ENCODE measurements around the gene ELOB. TPM values are rescaled to one million over a fixed set of nuclear protein-coding genes. Genes with fewer than 3 reads are reported as not detected.

ELOB gene
- total and polyA plus RNA-seq, 2 of the 8 experiments (the other 6 are each of a cell fraction or from before 2014, with no cell fraction given) = 237 to 1,357 TPM

- WGBS, 2 experiments (ENCODE audit: extremely low coverage in 1 of 2, insufficient coverage in 1 of 2, insufficient read length in 1 of 2, insufficient replicate concordance in 2 of 2, low coverage in 1 of 2, low lambda C conversion rate in 2 of 2, missing lambda C conversion rate in 1 of 2) = 88% methylated on average over 18 of the region's 20 CpGs; no CpG with 5 or more reads in 1 of the 2 experiments
Measured at GRCh38 chr16:2782583-2783351, 5.7 kb upstream of the ELOB start.

More at GRCh38 chr16:2782583-2783351, 5.7 kb upstream of the ELOB start:
- 0 out of 2 replicates have a peak overlapping the region, but pooled peaks have one; percentile 65 for H2AK5ac ChIP-seq (ENCODE audit: low read depth, low read length)
- no peak overlapping the region for H2BK5ac ChIP-seq (ENCODE audit: low read depth, low read length)
- DNase-seq (ENCODE audit: low read depth in 1 of 2, low spot score in 2 of 2) = no peak
- ChIA-PET POLR2A (ENCODE audit: partially characterized antibody) (interaction anchor here (0.6 to 3.7 kb wide), 6 partner anchors 9 to 522 kb away, joined by 3 to 28 read pairs (median 4); partner anchors contain the start of gene SRRM2), CTCF (ENCODE audit: partially characterized antibody) (interaction anchor here (0.9 to 2.3 kb wide), 8 partner anchors 10 to 127 kb away, joined by 3 to 7 read pairs (median 4); no protein-coding TSS in a partner anchor)
- no peak overlapping the region for H2BK15ac ChIP-seq (ENCODE audit: low read length)
- peaks cover 3% of the 10 kb centered on the region; the same call in 1 of the 2 replicates for H3K23me2 ChIP-seq (ENCODE audit: low read depth, low read length)
- no peaks in the 10 kb centered on the region for H3K9me3 ChIP-seq (ENCODE audit: insufficient read depth in 2 of 2, low read depth in 1 of 2, low read length in 1 of 2)
- TF ChIP-seq, protein P1, sequence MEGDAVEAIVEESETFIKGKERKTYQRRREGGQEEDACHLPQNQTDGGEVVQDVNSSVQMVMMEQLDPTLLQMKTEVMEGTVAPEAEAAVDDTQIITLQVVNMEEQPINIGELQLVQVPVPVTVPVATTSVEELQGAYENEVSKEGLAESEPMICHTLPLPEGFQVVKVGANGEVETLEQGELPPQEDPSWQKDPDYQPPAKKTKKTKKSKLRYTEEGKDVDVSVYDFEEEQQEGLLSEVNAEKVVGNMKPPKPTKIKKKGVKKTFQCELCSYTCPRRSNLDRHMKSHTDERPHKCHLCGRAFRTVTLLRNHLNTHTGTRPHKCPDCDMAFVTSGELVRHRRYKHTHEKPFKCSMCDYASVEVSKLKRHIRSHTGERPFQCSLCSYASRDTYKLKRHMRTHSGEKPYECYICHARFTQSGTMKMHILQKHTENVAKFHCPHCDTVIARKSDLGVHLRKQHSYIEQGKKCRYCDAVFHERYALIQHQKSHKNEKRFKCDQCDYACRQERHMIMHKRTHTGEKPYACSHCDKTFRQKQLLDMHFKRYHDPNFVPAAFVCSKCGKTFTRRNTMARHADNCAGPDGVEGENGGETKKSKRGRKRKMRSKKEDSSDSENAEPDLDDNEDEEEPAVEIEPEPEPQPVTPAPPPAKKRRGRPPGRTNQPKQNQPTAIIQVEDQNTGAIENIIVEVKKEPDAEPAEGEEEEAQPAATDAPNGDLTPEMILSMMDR (IDR thresholded peaks at IDR 0.05; ENCODE audit: control extremely low read depth in 1 of 3, insufficient read depth in 1 of 3, low read depth in 1 of 3, low read length in 3 of 3) = peak; percentile 21 to 28 (median 25)
- TF ChIP-seq SAP30 (IDR thresholded peaks at IDR 0.05; ENCODE audit: insufficient read depth, insufficient replicate concordance, low read length) = no peak
- no peak for TF ChIP-seq EZH2 (IDR thresholded peaks at IDR 0.05; ENCODE audit: low read depth, low read length, severe bottlenecking)
- H3K27me3 ChIP-seq (replicated peaks in 1 of 4; ENCODE audit: control insufficient read depth in 3 of 4, extremely low read depth in 1 of 4, insufficient read depth in 3 of 4, low read length in 3 of 4) = peaks cover 0 to 3% (median 0%) of the 10 kb centered on the region in 4 experiments; a peak in 2 of 7 replicates
- FAIRE-seq = no peak
- no peak overlapping the region for H3K4me2 ChIP-seq (ENCODE audit: insufficient read depth in 1 of 2, low read depth in 2 of 2, low read length in 2 of 2)
- H4K8ac ChIP-seq (ENCODE audit: extremely low read depth, insufficient read depth, low read length) = peak overlapping the region; percentile 85
- H2BK20ac ChIP-seq (ENCODE audit: low read length) = no peak overlapping the region
- H3K79me2 ChIP-seq (ENCODE audit: control insufficient read depth in 1 of 2, insufficient read depth in 2 of 2, low read length in 2 of 2) = 0 out of 4 replicates have a peak, but pooled peaks cover 0 to 4% of the 10 kb centered on the region in 2 experiments
- no peak overlapping the region for H3K14ac ChIP-seq (ENCODE audit: insufficient read length)
- H3K4me3 ChIP-seq (ENCODE audit: extremely low read depth in 1 of 4, insufficient read depth in 2 of 4, low read depth in 3 of 4, low read length in 4 of 4) = no peak overlapping the region
- H3K18ac ChIP-seq (ENCODE audit: extremely low read depth, low read length) = no peak overlapping the region
- no peak overlapping the region for H4K5ac ChIP-seq (ENCODE audit: insufficient read length, low read depth, low read length)
- H4K20me1 ChIP-seq (replicated peaks in 1 of 2; ENCODE audit: control insufficient read depth in 1 of 2, insufficient read depth in 2 of 2, low read length in 2 of 2) = no peaks in the 10 kb centered on the region
- no peak overlapping the region for H2BK120ac ChIP-seq (replicated peaks; ENCODE audit: low read depth, low read length)
- H2AFZ ChIP-seq (ENCODE audit: low read length) = no peak overlapping the region
- no peak overlapping the region for H4K91ac ChIP-seq (replicated peaks; ENCODE audit: insufficient read length, low read length)
- H3K79me1 ChIP-seq (ENCODE audit: low read depth, low read length) = no peaks in the 10 kb centered on the region; the same call in 1 of the 2 replicates
- no peak overlapping the region for H3K9ac ChIP-seq (replicated peaks in 1 of 4; ENCODE audit: extremely low read depth in 1 of 4, low read depth in 3 of 4, low read length in 3 of 4)
- no peak overlapping the region for H3K23ac ChIP-seq (ENCODE audit: insufficient read length)
- H3K4me1 ChIP-seq (replicated peaks in 1 of 4; ENCODE audit: control insufficient read depth in 3 of 4, insufficient read depth in 4 of 4, low read length in 3 of 4) = peaks cover 0 to 6% (median under 1%) of the 10 kb centered on the region in 4 experiments; a peak in 3 of 7 replicates
- no peak overlapping the region for H3K4ac ChIP-seq (replicated peaks; ENCODE audit: insufficient read length, low read depth, low read length)
- no peak overlapping the region for H3K56ac ChIP-seq (replicated peaks; ENCODE audit: insufficient read length, low read depth, low read length)
- H3K27ac ChIP-seq (ENCODE audit: low read depth, low read length) = no peak overlapping the region
- no peak overlapping the region for H2BK12ac ChIP-seq (ENCODE audit: low read depth, low read length)
- H3K36me3 ChIP-seq (ENCODE audit: control insufficient read depth in 2 of 4, insufficient read depth in 4 of 4, low read length in 3 of 4) = no peaks in the 10 kb centered on the region
